Parathyroid adenoma (tissue), 2 donors: Measurements from ENCODE around the gene STIL.

ENCODE experiments used
- H2AFZ ChIP-seq: fragments of 300-600 bp; sonication (generic); one replicate; pipeline ENCODE4 v1.7.0; 2017; ENCODE audit warnings: antibody characterized with exemption, mild to moderate bottlenecking
- H3K27ac ChIP-seq: fragments of 300-600 bp; sonication (generic); one replicate; pipeline ENCODE4 v1.7.0; 2017
- H3K27me3 ChIP-seq: fragments of 300-600 bp; sonication (generic); one replicate; pipeline ENCODE4 v1.7.0; 2017; ENCODE audit warnings: low read length; ENCODE audit not compliant: control insufficient read depth, insufficient read depth
- H3K36me3 ChIP-seq: fragments of 300-600 bp; sonication (generic); one replicate; pipeline ENCODE4 v1.7.0; 2017; ENCODE audit warnings: low read length; ENCODE audit not compliant: control insufficient read depth, insufficient read depth
- H3K4me1 ChIP-seq: fragments of 300-600 bp; sonication (generic); one replicate; pipeline ENCODE4 v1.7.0; 2017; ENCODE audit warnings: control low read depth
- H3K4me2 ChIP-seq: fragments of 300-600 bp; sonication (generic); one replicate; pipeline ENCODE4 v1.7.0; 2017; ENCODE audit warnings: low read length
- H3K4me3 ChIP-seq: fragments of 300-600 bp; sonication (generic); one replicate; pipeline ENCODE4 v1.7.0; 2017; ENCODE audit warnings: low read depth, low read length
- H3K79me2 ChIP-seq: fragments of 300-600 bp; sonication (generic); one replicate; pipeline ENCODE4 v1.7.0; 2017; ENCODE audit warnings: control low read depth
- H3K9ac ChIP-seq: fragments of 300-600 bp; sonication (generic); one replicate; pipeline ENCODE4 v1.7.0; 2017; ENCODE audit warnings: mild to moderate bottlenecking
- H3K9me3 ChIP-seq: fragments of 300-600 bp; sonication (generic); one replicate; pipeline ENCODE4 v1.7.0; 2017; ENCODE audit warnings: low read length; ENCODE audit not compliant: control insufficient read depth
- TF ChIP-seq, protein P1 (sequence below): fragments of 300-600 bp; sonication (generic); IDR thresholded peaks from one replicate; pipeline ENCODE4 v1.7.0; 2017; ENCODE audit warnings: antibody characterized with exemption, mild to moderate bottlenecking
- donor health status: primary hyperparathyroidism.

Gene STIL

DNA sequence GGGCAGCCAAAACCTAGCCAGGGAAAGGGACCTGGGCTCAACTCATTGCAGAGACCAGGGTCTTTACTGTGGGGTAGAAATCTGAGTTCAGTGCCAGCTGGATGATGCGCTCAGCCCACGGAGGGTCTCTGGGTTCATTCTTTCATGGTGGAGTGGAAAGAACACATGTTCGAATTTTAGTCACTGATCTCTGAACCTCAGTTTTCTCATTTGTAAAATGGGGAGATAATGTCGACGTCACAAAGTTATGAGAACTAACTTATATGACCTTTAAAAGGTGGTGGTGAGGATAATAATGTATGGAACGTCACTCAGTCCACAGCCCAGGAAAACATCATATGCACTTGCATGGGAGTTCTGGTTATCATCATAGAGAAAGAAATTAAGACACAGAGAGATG is 80.8 kb downstream of the STIL start:
- no peaks in the 10 kb centered on the region for H3K4me1 ChIP-seq
- no peak overlapping the region for H3K4me2 ChIP-seq
- no peak overlapping the region for H2AFZ ChIP-seq
- peaks cover 20% of the 10 kb centered on the region for H3K27me3 ChIP-seq
- no peaks in the 10 kb centered on the region for H3K9me3 ChIP-seq
- H3K9ac ChIP-seq, result no peak overlapping the region
- H3K79me2 ChIP-seq, result no peaks in the 10 kb centered on the region
- no peak overlapping the region for H3K4me3 ChIP-seq
- no peaks in the 10 kb centered on the region for H3K36me3 ChIP-seq
- TF ChIP-seq, protein P1, sequence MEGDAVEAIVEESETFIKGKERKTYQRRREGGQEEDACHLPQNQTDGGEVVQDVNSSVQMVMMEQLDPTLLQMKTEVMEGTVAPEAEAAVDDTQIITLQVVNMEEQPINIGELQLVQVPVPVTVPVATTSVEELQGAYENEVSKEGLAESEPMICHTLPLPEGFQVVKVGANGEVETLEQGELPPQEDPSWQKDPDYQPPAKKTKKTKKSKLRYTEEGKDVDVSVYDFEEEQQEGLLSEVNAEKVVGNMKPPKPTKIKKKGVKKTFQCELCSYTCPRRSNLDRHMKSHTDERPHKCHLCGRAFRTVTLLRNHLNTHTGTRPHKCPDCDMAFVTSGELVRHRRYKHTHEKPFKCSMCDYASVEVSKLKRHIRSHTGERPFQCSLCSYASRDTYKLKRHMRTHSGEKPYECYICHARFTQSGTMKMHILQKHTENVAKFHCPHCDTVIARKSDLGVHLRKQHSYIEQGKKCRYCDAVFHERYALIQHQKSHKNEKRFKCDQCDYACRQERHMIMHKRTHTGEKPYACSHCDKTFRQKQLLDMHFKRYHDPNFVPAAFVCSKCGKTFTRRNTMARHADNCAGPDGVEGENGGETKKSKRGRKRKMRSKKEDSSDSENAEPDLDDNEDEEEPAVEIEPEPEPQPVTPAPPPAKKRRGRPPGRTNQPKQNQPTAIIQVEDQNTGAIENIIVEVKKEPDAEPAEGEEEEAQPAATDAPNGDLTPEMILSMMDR, result no peak
- H3K27ac ChIP-seq, result no peak overlapping the region

DNA sequence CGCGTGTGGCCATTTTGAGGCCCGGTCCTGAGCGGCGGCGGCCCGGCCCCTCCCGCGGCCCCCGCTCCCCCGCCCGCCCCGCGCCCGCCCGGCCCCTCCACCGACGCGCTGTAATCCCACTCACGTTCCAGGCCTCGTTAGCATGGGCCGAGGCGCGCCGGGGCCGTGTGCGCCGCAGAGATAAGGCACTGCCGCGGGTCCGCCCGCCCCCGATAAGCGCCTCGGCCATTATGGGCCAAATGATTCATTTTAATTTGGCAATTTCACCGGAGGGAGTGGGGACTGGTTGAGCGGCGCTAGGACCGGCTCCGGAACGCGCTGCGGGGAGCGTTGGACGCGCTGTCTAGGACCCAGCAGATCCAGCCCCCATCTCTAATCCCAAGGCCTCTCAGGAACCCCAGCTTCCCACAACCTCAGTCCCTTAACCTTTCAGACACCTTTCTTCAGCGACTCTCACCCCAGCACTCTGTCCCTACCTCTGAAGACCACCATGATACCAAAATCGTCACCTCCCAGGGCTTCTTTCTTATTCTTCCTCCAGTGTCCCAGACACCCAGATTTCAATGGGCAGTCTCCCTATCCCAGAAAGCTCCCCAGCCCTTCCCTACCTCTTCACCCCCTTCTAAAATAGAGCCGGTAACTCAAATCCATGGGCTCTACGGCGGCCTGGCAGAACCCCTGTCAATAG is 81.6 kb downstream of the STIL start, which contains the start of gene TAL1:
TSS of gene TAL1 (minus strand) at position 39 of the 688 bp plus-strand sequence. CDS start 6,337 bp downstream, outside the sequence.
- H3K27ac ChIP-seq, result peak within 1 kb of the TSS; percentile 61

DNA sequence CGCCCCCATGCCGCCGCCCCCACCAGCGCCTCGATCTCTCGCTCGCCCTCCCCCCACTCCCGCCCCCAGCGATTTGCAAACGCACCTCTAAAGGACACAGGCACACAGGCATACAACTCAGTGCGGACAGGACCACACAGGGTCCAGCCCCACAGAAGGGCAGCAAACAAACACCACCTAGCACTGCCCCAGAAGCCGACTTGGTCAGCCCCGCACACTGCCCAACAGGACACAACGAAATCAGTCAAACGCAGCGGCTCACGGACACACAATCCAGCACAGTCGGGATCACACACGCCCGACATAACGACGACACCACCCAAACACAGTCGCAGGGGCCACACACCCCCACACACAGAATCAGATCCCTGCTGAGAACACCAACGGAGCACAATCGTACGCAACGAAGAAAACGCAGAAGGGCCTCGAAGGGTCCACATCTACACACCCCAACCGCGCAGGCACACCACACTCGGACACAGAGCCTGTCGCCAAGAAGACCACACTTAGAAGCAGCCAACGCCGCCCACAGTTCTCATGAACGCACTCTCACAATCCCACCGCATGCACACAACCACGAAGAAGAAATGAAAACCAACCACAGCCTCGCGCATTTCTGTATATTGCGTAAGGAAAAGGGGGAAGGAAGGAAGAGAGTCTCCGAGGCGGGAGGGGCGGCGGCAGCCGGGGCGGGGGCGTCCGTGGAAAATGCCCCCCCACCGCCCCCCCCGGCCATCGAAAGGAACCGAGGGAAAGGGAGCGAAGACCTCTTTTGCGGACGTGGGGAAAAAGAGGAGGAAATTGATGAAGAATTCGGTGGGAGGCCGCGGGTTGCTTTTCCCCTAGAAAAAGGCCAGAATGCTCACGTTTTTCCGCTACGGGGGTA is 82.4 kb downstream of the STIL start:
- no peak overlapping the region for H3K4me2 ChIP-seq
- no peak overlapping the region for H2AFZ ChIP-seq
- no peaks in the 10 kb centered on the region for H3K36me3 ChIP-seq
- H3K9ac ChIP-seq, result no peak overlapping the region
- no peaks in the 10 kb centered on the region for H3K9me3 ChIP-seq
- H3K27ac ChIP-seq, result peak overlapping the region; percentile 61
- no peaks in the 10 kb centered on the region for H3K79me2 ChIP-seq
- TF ChIP-seq, protein P1, result no peak
- peak overlapping the region; percentile 20 for H3K4me3 ChIP-seq
- peaks cover 20% of the 10 kb centered on the region for H3K27me3 ChIP-seq
- H3K4me1 ChIP-seq, result no peaks in the 10 kb centered on the region

More for the DNA sequence above, 81.6 kb downstream of the STIL start, which contains the start of gene TAL1:
- Histone ChIP-seq H3K9ac (no peak within 1 kb of the TSS), H3K36me3 (no peaks in the 10 kb centered on the region), H3K4me1 (no peaks in the 10 kb centered on the region), H3K79me2 (no peaks in the 10 kb centered on the region), H3K4me3 (peak within 1 kb of the TSS; percentile 20), H3K4me2 (no peak within 1 kb of the TSS), H3K9me3 (no peaks in the 10 kb centered on the region), H3K27me3 (peaks cover 20% of the 10 kb centered on the region), H2AFZ (no peak within 1 kb of the TSS)
- TF ChIP-seq, protein P1, result no peak

DNA sequence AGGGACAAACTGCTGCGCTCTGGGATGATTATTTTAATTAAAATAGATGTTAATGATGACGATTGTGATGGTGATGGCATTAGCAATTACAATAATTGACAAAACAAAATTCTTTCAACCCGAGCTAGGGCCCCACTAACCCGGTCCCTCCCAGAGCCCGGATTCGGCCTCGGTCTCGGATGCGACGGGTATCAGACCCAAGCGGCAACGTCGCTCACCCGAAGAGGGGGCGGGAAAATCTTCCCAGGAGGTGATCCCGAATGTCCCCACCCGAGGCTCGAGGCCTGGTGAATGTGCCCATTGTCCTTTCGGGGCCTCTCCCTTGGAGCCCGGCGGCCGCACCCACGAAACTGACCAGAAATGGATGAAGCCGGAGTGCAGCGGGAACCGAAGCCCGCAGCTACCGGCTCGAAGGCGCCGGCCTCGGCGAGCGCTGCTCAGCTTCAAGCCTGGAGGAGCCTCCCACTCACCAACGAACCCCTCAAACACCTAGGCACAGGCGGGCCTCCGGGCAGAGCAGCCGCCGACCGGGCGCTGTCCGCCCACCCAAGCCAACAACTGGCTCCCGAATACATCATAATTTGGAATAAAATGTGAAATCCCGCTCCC is 83.2 kb downstream of the STIL start:
- TF ChIP-seq, protein P1, result no peak
- Histone ChIP-seq H3K9me3 (no peaks in the 10 kb centered on the region), H3K27ac (peak overlapping the region; percentile 61), H2AFZ (no peak overlapping the region), H3K4me3 (peak overlapping the region; percentile 24), H3K79me2 (no peaks in the 10 kb centered on the region), H3K36me3 (no peaks in the 10 kb centered on the region), H3K4me2 (peak overlapping the region; percentile 16), H3K9ac (no peak overlapping the region), H3K4me1 (no peaks in the 10 kb centered on the region), H3K27me3 (peaks cover 20% of the 10 kb centered on the region)
